ENCODE data around the gene DCHS1.

DNA sequence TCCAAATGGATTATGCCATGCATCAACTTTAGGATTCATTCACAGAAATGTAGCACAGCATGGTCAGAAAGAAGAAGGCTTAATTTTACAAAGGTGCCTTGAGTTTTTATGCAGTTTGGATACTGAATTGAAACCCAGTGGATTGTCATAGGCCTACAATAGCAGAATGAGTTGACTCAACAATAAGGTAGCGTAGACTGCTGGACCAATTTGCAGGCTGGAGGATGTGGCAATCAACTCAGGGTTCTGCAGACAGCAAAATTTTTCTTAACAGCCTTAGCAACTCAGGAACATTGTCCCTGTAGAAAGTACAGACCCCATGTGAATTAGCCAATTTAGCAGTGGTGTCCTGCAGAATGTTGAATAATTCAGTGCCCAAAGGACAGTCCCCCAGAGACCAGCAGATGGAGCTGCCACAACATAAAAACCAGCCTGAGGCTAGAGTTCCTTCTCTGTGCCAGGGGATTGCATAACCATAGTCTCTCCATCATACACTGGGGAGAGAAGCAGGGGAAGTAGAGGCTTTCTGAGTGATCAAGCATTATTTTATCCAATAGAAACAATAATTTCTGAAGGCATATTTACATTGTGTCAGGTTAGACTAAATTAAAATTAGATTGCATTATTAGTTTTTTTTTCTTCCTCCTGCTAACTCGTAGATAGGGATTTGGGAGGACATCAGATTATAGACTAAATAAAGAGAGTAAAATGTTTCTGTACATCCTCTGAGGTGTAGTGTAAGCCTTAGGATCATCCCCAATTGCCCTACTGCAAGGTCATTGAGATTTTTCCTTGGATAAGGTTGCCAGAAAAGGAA is 47.8 kb upstream of the DCHS1 start:
- no peak for TF ChIP-seq POLR2A (IDR thresholded peaks at IDR 0.05)
- TF ChIP-seq CTCF (IDR thresholded peaks at IDR 0.05) = peak; percentile 18 to 42
- TF ChIP-seq POLR2AphosphoS5 (IDR thresholded peaks at IDR 0.05) = no peak
